GM15510 (cell line): ENCODE measurements around the gene ABHD12B.

Experiments used
- POLR2A ChIP-seq: IDR thresholded peaks from 3 replicates; pipeline ENCODE4 v1.6.1; 2011; ENCODE audit warnings: borderline replicate concordance; ENCODE audit not compliant: insufficient read length; ENCODE audit errors: extremely low read depth

Gene ABHD12B, protein sequence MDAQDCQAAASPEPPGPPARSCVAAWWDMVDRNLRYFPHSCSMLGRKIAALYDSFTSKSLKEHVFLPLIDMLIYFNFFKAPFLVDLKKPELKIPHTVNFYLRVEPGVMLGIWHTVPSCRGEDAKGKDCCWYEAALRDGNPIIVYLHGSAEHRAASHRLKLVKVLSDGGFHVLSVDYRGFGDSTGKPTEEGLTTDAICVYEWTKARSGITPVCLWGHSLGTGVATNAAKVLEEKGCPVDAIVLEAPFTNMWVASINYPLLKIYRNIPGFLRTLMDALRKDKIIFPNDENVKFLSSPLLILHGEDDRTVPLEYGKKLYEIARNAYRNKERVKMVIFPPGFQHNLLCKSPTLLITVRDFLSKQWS

GRCh38 chr14:50871914-50872732 lies at the start of gene ABHD12B:
Gene ABHD12B (plus strand): TSS chr14:50872053. CDS start chr14:50872175, 122 bp downstream.
- TF ChIP-seq POLR2A = no peak

GRCh38 chr14:50822501-50823042 lies 49.3 kb upstream of the ABHD12B start:
- TF ChIP-seq POLR2A = no peak

DNA sequence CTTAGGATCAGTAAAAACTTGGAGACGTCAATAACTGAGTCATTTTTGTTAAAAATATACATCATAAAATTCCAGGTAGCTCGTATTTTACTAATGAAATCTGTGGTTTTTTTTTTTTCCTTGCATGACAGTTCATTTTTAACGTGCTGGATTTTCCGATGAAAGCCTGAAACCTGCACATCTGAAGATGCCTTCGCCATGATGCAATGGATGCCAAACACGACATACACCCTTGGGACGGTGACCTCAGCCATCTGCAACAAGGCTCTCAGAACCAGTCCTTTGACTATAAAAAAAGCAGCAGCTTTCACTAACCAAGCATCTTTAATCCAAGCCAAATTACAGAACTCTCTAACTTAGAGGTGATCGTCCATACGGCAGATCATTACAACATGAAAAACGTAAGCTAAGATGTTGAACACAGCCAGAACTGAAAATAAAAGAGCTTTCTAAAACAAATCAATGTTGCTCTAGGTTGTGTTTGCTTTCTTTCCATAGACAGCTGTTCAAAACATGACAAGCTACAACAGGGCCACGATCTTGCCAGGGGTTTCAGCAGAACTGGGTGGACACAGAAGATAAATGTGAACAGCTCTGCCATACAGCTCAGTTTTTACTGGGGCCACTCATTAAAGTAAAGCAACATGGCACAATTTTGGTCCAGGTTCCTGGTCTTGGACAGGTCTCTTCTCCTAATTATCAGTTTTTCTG lies 48.6 kb upstream of the ABHD12B start:
- no peak for TF ChIP-seq POLR2A

DNA sequence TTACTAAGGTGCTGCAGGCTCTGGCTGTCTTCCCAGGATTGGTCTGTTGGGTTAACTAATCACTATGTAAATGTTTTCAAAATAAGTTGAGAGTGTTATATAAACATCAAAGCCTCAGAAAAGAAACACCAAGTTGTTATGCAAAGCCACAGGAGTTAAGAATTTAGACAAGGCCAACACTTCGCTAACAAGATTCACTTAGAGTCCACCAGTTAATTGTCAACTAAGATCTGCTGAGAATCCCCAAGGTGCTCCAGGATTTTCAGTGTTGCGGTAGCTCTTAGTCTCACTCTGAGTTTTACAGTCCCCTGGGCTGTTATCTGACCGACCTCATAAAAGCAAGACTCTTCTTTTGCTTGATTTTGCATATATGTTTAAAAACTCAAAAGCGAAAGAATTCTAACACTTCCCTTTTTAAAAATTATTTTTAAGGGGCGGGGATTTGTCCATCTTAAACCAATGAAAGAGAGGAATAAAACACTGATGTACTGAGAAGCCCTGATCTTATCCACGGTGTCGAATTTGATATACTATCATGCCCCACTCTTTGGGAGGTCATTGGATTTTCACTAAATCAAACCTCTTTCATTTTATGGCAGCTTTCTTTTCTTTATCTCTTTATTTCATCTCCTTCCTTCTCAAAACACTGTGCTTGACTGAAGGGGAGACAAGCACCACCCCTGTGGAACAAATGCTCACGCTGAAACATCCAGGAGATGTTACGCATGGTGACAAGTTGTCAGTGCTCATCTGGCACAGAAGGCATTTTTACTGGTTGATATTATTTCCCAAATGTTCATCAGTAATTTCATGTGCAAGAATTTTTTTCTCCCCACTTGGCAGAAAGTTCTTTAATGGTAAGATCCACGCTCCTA lies 47.9 kb upstream of the ABHD12B start:
- peak; percentile 36 for TF ChIP-seq POLR2A

- TF ChIP-seq POLR2A = no peak
These were observed 46.5 kb upstream of the ABHD12B start for GRCh38 chr14:50825307-50825706.

- no peak for TF ChIP-seq POLR2A
These were observed 45.2 kb upstream of the ABHD12B start for GRCh38 chr14:50826681-50827080.

DNA sequence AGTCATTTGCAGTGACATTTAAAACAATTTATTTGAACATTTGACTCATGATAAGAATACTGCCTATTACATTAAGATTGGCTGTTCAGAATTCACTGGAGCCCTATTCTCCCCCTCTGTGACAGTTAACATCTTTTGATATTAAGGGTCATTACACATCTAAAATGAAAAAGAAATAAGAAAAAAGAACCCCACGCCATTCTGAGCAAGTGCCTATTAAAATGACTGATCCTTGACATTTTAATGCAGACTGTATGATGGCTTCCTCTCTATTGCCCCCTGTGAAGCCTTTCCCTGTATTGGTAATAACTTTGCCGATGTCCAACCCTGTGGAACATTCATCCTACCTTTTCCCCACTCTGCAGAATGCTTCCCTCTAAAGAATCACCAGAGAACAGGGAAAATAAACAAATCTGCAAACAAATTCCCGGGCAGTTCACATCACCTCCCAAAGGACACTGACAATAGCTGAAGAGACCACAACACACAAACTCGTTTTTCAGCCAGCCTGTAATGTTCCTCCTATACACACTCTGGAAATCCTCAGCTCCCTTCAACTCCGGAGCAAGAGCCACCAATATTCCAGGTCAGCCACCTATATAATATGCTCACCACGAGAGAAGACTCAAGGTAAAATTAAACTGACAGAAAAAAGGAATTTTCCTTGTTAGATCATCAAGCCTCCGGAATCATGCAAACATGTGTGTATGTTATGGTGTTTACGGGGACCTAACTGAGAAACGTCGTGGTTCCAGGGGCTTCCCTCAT lies 42.9 kb upstream of the ABHD12B start:
- no peak for TF ChIP-seq POLR2A

- no peak for TF ChIP-seq POLR2A
These were observed 42.3 kb upstream of the ABHD12B start for GRCh38 chr14:50829489-50830043.

- peak; percentile 66 for TF ChIP-seq POLR2A
These were observed 41.6 kb upstream of the ABHD12B start for GRCh38 chr14:50830044-50830931.

- TF ChIP-seq POLR2A = peak; percentile 73
These were observed 40.7 kb upstream of the ABHD12B start, which contains the start of gene NIN for GRCh38 chr14:50830932-50831725. Gene NIN (minus strand): TSS chr14:50831162. CDS start chr14:50822056, 9,106 bp downstream.

DNA sequence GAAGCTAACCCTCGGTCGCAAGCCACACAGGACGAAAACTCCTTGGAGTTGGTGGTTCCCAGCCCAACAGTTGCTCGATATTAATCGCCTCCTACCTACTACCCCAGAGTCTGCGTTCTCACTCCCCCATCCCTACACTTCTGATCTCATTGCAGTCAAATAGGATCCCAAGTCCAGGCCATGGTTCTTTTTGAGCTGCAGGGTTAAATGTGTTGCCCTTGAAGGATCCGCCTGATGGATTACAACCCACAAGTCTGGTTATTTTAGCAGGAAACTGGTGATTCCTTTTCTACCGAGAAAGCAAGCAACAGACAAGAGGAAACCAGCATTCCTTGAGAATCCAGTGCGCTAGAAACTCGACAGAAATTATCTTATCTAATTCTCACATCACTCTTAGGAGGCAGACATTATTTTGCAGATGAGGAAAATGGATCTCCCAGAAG lies 40.1 kb upstream of the ABHD12B start:
- no peak for TF ChIP-seq POLR2A
